Effector CD4-positive, alpha-beta T cell (primary cell): Measurements from ENCODE around the gene PADI6. TPM values are rescaled to one million over a fixed set of nuclear protein-coding genes. Genes with fewer than 3 reads are reported as not detected.
"Not testable (repeated sequence)": the region's sequence is repeated elsewhere in the genome, so short reads cannot be mapped to it uniquely, and the experiment has no call there.

Experiments used
- DNase-seq: peaks from one replicate; pipeline ENCODE4 v3.0.0-alpha.2; 2020
- total RNA-seq: gene quantifications from one replicate; lab custom pipeline; 2026; lab: John Stamatoyannopoulos, UW

PADI6 gene
- total RNA-seq, result not detected

DNA sequence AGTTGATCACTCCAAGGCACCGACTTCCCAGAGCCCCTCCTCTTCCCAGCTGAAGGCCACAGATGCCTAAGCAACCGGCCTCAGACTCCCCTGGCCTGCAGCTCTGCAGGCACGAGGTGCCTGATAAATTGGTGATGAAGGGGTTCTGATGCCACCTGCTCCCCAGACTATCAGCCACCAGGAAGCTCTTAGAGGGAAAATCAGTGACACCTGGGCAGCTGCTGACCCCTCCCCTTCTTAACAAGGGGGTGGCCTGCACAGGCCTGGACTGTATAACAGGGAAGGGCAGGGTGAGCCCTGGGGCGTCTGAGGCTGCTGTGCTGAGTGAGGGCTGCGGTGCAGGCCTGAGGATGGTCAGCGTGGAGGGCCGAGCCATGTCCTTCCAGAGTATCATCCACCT, at the start of gene PADI6:
Gene PADI6, plus strand, starts transcription at position 301 of the 400 bp plus-strand sequence. Its CDS starts 50 bp downstream, at position 351.
- no peak for DNase-seq

DNA sequence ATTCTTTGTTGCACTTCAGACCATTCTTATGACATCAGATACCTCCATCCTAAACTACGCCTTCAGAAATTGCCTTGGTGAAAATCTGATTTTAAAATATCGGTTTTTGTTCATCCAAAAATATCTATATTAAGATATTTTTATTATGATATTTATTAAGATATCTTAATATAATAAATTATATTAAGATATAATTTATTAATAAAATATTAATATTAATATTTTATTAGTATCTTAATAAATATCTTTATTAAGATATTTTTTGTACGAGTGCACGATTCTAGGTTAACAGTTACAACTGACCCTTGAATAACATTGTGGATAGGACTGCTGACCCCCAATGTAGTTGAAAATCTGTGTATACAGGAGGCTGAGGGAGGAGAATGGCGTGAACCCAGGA, 43.1 kb upstream of the PADI6 start:
- no peak for DNase-seq

DNA sequence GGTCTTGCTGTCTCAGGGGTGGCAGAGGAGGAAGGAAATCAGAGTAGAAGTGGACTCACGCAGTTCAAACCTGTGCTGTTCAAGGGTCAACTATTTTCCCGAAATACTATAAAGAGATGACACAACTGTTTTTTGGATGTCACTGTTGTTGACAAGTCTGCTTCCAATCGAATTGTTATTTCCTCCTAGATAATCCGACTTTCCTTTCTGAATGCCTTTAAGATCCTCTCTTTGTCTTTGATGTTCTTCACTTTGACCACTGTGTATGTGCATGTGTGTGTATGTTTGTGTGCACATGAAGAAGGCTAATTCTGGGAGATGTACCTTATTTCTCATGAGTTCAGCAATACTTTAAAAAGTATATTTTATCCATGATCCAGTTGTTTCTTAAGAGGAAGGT, 42.4 kb upstream of the PADI6 start:
- no peak for DNase-seq

DNA sequence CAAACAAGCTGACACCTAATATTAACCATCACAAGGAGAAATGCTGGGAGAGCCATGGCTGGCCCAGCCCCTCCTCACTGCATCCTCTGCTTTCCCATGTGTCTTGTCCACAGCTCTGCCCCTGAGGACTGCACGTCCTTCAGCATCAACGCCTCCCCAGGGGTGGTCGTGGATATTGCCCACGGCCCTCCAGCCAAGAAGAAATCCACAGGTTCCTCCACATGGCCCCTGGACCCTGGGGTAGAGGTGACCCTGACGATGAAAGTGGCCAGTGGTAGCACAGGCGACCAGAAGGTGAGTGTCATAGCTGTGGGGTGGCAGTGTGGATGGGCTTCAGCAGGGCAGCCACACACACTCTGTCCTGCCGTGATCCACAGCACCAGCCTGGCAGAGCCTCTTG, 41.1 kb upstream of the PADI6 start:
- no peak for DNase-seq

DNA sequence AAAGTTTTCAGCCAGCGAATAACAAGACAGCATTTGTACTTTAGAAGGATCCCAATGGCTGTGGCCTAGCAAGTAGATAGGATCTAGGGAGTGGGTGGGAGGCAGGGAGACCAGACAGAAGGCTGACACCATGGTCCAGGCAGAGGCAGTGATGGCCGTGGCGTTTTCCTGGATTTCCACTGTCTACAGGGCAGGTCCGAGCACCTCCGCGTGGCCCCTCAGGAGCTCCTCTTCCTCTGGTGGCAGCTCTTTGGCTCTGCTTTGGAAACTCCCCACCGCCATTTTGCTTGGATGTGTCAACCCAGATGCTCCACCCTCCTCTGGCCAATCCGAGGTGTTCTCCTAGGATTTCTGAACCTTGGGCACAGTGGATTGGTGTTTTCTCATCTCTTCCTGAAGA, 38.9 kb upstream of the PADI6 start:
- DNase-seq, result no peak

DNA sequence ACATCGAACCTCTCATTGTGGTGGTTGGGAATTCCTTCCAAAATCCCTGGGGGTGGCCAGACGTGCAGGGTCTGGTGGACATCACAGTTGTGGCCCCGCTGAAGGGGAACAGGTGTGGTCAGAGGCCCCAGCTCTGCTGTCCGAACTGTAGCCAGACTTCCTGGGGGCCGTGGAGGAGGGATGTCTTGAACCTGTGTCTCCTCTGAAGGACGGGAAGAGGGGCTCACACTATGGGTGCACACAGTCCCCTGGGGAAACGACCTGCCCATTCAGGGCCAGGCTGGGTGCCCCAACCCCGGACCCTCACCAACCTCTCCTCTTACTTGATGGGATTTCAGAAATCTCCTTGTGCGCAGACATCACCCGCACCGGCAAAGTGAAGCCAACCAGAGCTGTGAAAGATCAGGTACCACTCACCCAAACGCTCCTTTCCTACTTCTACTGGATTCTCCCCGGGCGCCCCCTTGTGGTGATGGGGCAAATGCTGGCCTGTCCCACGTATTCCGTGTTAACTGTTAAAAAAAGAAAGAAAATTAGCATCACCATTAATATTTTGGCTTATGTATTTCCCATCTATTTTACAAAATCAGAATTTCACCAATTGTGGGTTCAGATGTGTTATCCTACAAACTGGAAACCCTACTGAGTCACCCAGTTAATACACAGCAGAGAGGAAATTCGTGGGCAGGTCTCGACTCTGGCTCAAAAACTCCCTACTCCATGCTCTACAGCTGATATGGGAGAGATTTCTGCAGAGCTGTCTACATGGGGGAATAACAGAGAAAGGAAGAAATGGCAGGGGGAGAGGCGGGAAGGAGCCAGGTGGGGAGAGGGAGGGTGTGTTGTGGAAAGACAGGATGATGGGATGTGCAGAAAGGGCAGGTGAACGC, 35.9 kb upstream of the PADI6 start:
- peak; percentile 47 for DNase-seq

DNA sequence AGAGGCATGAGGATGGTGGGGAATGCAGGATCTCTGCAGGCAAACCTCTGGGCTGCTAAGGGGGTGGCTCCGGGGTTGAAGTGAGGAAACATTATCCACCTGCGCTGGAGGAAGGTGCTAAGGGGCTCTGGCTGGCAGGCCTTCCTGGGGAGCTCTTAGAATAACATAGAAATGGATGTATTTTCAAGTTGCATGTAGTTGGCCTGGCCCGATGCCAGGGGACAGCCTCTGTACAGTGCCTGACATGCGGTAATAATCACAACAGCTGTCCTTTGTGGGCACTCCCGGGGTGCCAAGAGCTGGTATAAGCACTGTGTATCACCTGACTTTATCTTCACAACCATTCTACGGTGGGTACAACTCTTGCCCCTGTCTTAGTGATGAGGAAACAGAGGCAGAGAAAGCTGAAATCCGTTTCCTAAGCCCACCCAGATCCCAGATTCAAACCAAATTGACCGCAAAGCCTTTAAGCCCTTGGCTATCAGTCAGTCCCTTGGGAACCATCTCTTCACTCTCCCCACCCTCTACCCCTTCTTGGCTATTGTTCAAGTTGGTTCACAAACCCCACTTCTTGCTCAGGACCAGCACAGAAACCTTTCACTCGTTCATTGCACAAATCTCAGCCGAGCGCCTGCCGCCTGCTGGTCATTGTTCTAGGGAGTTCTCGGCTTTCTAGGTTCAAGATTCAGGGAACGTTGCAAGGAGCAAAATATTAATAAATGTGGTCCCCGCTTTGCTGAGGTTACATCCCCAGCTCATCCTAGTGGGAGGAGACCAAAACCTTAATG, 33.1 kb upstream of the PADI6 start:
- no peak for DNase-seq

DNA sequence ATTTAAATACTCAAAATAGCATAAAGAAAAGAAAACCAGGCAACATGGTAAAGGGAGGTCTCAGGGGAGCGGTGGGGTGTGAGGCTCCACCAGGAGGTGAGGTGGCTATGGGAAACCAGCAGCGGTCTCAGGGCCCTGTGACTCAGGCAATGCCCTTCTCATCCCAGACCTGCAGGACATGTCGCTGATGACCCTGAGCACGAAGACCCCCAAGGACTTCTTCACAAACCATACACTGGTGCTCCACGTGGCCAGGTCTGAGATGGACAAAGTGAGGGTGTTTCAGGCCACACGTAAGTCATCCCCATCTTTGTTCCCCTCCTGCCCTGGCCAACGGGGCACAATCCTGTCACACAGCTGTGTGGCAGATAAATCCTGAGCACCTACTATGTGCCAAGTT, 32.5 kb upstream of the PADI6 start:
- no peak for DNase-seq

DNA sequence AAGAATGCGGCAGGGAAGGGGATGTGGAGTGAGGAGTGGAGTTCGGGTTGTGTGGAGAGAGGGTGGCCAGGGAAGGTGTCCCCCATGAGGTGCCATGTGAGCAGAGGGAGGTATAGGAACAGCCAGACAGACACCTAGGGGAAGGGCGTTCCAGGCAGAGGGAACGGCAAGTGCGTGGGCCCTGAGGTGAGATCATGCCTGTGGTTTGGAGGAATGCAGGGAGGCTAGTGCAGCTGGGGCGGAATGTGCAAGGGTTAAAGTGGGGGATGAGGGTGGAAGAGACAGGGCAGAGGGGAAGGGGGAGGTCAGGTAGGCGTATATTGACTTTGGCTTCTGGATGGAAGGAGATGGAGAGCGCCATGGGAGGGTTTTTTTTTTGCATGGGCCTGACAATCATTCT, 31.6 kb upstream of the PADI6 start:
- no peak for DNase-seq

DNA sequence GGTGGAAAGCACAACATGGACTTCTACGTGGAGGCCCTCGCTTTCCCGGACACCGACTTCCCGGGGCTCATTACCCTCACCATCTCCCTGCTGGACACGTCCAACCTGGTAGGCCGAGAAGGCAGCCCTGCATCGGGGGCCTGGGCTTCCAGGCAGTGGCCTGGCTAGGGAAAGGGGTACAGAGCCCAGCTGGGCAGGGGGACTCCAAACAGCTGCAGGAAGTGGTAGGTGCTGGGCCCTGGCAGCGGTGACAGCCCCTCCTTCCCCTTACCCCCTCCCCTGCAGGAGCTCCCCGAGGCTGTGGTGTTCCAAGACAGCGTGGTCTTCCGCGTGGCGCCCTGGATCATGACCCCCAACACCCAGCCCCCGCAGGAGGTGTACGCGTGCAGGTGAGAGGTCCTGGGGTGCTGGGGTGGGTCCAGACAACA, 30.0 kb upstream of the PADI6 start:
- DNase-seq, result no peak

DNA sequence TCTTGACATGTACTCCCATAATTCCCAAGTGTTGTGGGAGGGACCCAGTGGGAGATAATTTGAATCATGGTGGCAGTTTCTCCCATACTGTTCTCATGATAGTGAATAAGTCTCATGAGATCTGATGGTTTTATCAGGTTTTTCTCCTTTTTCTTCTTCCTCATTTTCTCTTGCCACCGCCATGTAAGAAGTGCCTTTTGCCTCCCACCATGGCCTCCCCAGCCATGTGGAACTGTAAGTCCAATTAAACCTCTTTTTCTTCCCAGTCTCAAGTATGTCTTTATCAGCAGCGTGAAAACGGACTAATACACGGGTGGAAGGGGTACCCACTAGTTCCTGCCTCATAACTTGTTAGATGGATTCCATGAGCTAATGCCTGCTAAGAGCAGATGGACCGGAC, 26.5 kb upstream of the PADI6 start:
- not testable (repeated sequence) for DNase-seq

DNA sequence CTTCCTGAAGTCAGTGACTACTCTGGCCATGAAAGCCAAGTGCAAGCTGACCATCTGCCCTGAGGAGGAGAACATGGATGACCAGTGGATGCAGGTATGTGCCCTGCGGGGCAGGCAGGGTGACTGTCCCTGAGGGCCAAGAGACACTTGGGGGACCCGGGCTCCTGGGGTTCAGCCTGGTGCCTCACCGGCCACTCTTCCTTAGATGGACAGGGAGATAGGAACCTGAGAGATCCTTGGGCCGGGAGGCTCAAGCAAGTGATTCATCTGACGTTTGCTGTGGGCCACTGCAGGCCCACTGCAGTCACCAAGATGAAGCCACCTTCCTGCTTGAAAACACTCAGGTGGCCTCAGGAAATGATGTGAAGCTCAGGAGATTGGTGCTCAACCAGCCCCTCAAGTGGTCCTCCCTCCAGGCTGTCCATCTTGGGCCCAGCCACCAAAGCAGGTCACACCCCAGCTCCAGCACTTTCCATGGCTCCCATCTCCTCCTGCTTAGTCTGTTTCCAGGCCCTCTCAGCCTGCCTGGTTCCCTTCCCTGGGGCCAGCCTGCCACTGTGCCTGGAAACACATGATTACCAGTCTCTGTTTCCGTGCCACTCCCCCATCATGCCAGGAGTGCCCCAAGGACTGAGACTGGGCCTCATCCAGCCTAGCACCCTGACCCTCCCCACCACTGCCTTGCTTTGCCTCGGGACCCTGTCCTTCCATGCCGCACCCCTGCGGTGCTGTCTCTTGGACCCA, 25.8 kb upstream of the PADI6 start:
- no peak for DNase-seq

DNA sequence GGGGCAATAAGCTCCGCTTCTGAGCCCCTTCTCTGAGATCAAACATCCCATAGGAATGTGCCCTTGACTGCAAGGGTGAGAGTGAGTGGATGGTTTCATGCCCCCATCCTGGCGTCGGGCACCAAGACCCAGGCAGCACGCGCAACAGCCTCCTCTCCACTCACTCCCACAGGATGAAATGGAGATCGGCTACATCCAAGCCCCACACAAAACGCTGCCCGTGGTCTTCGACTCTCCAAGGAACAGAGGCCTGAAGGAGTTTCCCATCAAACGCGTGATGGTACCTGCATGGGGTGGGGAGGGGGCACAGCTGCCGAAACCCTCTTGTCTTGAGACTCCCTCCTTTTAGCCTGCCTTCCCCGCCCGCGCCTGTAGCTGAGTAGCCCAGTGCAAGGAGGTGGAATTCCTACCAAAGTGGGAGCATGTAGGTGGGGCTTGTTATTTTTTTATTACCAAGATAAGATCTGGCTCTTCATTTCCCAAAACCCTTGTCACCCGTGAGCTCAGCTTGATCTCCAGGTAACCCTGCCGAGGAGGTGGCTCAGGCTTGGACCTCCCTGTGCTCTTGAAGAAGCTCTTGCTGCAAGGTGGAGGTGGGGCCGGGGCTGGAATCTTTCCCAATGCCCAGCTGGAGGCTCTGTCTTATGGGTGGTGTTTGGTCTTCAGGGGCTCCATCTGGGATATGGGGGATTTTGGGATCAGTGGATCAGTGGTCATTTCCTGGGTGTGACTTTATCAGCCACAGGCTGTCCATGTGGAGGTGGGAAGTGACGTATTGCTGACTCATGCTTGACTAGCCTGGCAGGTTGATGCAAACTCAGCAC, 24.0 kb upstream of the PADI6 start:
- no peak for DNase-seq

DNA sequence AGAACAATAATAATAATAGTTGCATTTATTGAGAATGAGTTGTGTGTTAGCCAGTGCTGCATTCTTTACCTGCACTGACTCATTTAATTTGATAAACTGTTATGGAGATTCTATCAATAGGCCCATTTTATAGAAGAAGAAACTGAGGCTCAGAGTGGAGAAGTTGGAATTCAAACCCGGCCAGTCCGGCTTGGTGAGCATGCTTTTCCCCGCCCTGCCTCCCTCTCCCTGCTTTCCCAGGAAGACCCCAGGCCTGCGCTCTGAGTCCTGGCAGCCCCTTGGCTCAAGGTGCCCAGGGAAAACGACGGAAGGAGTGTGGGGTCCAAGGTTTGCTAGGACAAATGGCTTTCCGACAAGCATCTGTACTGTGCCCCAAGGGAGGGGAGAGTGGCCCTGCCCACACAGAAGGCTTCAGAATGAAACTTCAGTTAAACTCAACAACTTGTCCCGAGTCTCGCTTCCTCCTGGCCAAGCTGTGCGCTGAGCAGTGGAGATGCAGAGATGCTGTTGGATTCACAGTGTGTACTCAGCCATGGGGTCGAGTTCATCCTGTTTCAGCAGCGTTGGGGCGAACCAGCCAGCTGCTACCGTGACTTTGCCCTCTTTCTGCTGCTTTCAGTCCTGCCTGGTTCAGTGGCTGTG, 23.3 kb upstream of the PADI6 start:
- DNase-seq, result no peak

DNA sequence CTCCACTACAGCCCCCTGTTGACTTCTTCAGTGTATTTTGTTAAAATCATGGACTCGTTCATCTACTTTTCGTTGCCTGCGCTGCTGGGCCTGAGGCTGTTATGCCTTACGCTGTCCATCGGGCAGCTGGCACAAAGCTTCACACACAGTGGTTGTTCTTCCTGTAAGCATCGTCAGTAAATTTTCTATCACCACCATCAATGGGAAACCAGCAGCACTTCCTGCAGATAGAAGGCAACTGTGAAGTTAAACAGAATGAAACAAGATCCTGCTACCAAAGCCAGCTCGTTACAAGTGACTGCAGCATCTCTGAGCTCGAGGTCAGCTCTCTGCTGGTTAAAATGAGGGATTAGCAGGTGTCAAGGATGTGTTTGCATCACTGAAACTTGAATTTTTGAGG, 21.9 kb upstream of the PADI6 start:
- no peak for DNase-seq

DNA sequence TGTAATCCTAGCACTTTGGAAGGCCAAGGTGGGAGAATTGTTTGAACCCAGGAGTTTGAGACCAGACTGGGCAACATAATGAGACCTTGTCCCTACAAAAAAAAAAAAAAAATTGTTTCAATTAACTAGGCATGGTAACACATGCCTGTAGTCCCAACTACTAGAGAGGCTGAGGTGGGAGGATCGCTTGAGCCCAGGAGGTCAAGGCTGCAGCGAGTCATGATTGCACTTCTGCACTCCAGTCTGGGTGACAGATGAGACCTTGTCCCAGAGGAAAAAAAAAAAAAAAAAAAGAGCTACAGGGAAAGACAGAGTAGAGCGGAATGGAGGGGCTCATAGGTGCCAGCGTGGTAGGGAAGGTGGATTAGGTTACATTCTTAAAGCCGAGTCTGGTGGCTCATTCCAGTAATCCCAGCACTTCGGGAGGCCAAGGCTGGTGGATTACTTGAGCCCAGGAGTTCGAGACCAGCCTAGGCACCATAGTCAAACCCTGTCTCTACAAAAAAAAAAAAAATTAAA, 21.0 kb upstream of the PADI6 start:
- no peak for DNase-seq

DNA sequence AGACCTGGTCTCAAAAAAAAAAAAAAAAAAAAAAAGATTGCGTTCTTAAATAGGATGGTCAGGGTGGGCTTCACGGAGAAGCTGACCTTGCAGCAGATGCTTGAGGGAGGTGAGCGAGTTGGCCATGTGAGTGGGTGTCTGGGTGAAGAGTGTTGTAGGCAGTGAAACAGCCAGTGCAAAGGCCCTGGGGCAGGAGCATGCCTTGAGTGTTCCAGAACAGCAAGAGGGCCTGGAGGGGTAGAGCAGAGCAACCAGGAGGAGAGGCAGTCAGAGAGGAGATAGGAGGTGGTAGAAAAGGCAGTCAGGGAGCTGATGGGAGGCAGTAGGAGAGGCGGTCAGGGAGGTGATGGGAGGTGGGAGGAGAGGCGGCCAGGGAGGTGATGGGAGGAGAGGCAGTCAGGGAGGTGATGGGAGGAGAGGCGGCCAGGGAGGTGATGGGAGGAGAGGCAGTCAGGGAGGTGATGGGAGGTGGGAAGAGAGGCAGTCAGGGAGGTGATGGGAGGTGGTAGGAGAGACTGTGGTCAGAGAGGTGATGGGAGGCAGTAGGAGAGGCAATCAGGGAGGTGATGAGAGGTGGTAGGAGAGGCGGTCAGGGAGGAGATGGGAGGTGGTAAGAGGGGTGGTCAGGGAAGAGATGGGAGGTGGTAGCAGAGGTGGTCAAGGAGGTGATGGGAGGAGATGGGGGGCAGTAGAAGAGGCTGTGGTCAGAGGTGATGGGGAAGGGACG, 20.2 kb upstream of the PADI6 start:
- no peak for DNase-seq

DNA sequence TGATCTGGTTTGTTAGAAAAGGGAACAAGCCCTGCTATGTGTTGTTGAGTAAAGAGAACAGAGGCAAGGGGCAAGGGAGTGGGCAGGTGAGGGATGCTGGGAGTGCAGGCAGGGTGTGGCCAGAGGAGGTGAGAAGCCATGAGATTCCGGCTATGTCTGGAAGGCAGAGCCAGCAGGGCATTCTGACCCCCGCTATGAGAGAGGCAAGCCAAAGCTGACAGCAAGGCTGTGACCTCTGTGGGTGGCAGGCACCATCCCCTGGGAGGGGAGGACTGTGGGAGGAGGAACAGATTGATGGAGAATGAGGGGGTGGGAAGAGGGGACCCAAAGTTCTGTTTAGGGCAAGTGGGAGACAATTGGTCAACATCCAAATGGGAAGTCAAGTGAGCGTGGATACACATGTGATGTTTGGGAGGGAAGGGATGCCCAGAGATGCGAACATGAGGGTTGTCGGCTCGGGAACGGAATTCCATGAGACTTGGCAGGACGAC, 19.5 kb upstream of the PADI6 start:
- DNase-seq, result no peak

DNA sequence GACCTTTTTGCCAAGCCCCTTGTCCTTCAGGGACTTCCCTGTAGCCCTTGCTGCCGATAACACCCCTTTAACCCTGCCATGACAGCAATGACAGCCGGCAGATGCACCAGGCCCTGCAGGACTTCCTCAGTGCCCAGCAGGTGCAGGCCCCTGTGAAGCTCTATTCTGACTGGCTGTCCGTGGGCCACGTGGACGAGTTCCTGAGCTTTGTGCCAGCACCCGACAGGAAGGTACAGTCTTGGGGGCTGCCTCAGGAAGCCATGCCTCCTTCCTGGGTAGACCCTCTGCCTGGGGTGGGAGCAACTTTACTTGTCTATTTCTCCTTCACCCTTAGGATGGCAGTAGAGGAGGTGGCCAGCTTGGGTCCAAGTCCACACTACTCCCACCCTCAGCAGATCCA, 16.1 kb upstream of the PADI6 start:
- DNase-seq, result no peak

DNA sequence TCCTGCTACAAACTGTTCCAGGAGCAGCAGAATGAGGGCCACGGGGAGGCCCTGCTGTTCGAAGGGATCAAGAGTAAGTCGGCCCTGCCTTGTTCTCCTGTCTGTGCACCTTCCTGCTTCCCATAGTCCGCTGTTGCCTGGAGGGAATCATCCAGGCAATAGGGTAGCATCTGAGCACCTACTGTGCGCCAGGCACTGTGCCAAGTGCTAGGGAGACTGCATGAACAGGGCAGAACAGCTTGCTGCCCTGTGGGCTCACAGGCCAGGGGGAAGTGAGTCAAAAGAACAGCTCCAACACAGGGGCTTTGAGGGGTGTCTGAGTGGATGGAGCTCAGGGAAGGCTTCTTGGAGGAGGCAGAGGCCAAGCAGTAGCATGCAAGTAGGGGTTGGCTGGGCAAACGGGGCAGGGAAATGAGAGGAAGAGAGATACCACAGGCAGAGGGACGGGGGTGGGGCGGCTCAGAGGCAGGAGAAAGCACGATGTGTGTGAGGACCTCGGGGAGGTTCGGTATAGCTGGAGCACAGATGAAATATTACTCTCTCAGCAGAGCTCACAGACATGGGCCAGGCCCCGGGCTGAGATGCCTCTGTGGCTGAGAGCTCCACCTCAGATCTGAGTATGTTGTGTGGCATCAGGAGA, 15.5 kb upstream of the PADI6 start:
- DNase-seq, result no peak
